ENCODE measurements around the gene CEACAM3. TPM values are rescaled to one million over a fixed set of nuclear protein-coding genes. Genes with fewer than 3 reads are reported as not detected.

CEACAM3 gene
- total RNA-seq, 2 experiments from 2014 or later: not detected

- intact Hi-C loops (cut with DNase I, micrococcal nuclease): loop anchor here (1.0 kb wide), 2 partner anchors 32 to 68 kb away; no protein-coding TSS in a partner anchor
- Histone ChIP-seq H3K27ac (ENCODE audit: low read depth in 1 of 2, low read length in 2 of 2) (no peak overlapping the region), H3K36me3 (ENCODE audit: insufficient read depth, low read length) (no peaks in the 10 kb centered on the region), H3K9me3 (ENCODE audit: control insufficient read depth in 1 of 2, insufficient read depth in 1 of 2, low read length in 2 of 2) (no peaks in the 10 kb centered on the region), H3K27me3 (ENCODE audit: control insufficient read depth in 1 of 2, insufficient read depth in 2 of 2, low read length in 2 of 2) (peaks cover 8 to 14% of the 10 kb centered on the region in 2 experiments), H3K4me1 (ENCODE audit: insufficient read depth, low read length) (peaks cover 8% of the 10 kb centered on the region), H3K4me3 (ENCODE audit: low read length) (no peak overlapping the region)
- Mint-ChIP-seq H3K27ac (no peak overlapping the region), H3K4me1 (ENCODE audit: low read depth) (peaks cover 6% of the 10 kb centered on the region), H3K27me3 (peaks cover 57% of the 10 kb centered on the region), H3K9me3 (no peaks in the 10 kb centered on the region), H3K36me3 (ENCODE audit: low read depth) (no peaks in the 10 kb centered on the region), H3K4me3 (no peak overlapping the region)
- peak; percentile 85 for TF ChIP-seq CTCF (IDR thresholded peaks at IDR 0.05)
- ATAC-seq (ENCODE audit: poor library complexity): peak; percentile 59
- DNase-seq: peak; percentile 65 to 87 (median 73)
- CTCF ChIA-PET: interaction anchor here (0.6 to 3.0 kb wide), 23 partner anchors 9 to 280 kb away, joined by 3 to 55 read pairs (median 5); no protein-coding TSS in a partner anchor
- POLR2A ChIA-PET: interaction anchor here (0.7 to 1.5 kb wide), 6 partner anchors 13 to 33 kb away, joined by 3 to 10 read pairs (median 4); no protein-coding TSS in a partner anchor
Measured at GRCh38 chr19:41753159-41753558, 43.2 kb upstream of the CEACAM3 start.

DNA sequence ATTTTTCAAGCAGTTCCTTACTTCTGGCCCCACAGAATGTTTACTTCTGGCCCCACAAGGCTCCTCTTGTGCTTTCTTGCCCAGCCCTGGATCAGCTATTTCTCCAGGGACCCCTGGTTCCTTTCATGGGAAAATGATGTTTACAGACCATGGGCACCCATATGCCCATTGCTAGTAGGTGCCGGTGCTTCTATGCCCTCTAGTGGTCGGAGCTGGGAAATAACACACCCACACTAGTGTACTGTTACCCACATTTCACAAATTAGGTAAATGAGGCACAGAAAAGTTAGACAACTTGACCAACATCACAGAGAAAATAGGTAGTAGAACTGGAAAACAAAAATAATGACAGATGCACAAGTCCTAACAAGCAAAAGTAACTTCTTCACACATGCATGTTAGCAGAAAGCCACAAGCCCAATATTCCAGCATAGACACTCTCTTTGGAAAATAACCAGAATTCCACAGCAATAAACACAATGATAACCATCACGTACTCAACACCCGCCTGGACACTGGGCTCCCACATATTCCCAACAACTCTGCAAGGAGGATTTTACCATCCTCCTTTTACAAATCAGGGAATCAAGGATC lies 42.4 kb upstream of the CEACAM3 start:
- POLR2A ChIA-PET: interaction anchor here (1.0 to 1.2 kb wide), 3 partner anchors 21 to 31 kb away, joined by 4 to 10 read pairs (median 10); no protein-coding TSS in a partner anchor
- Histone ChIP-seq H3K9me3 (ENCODE audit: control insufficient read depth in 1 of 2, insufficient read depth in 1 of 2, low read length in 2 of 2) (no peaks in the 10 kb centered on the region), H3K27ac (ENCODE audit: low read depth in 1 of 2, low read length in 2 of 2) (no peak overlapping the region), H3K4me3 (ENCODE audit: low read length) (no peak overlapping the region), H3K27me3 (ENCODE audit: control insufficient read depth in 1 of 2, insufficient read depth in 2 of 2, low read length in 2 of 2) (peaks cover 7 to 12% of the 10 kb centered on the region in 2 experiments), H3K4me1 (ENCODE audit: insufficient read depth, low read length) (peaks cover 8% of the 10 kb centered on the region), H3K36me3 (ENCODE audit: insufficient read depth, low read length) (no peaks in the 10 kb centered on the region)
- intact Hi-C loops (cut with DNase I, micrococcal nuclease): loop anchor here (1.0 kb wide), 2 partner anchors 31 to 67 kb away; no protein-coding TSS in a partner anchor
- Mint-ChIP-seq H3K36me3 (ENCODE audit: low read depth) (no peaks in the 10 kb centered on the region), H3K4me3 (no peak overlapping the region), H3K4me1 (ENCODE audit: low read depth) (peaks cover 6% of the 10 kb centered on the region), H3K27me3 (peaks cover 55% of the 10 kb centered on the region), H3K9me3 (no peaks in the 10 kb centered on the region), H3K27ac (no peak overlapping the region)
- peak; percentile 70 for TF ChIP-seq CTCF (IDR thresholded peaks at IDR 0.05)
- ATAC-seq (ENCODE audit: poor library complexity): peak; percentile 95
- CTCF ChIA-PET: interaction anchor here (0.6 to 3.0 kb wide), 18 partner anchors 10 to 157 kb away, joined by 3 to 55 read pairs (median 7); no protein-coding TSS in a partner anchor
- peak; percentile 55 to 82 (median 66) for DNase-seq

GRCh38 chr19:41755328-41755913 lies 41.0 kb upstream of the CEACAM3 start, which contains the start of gene CEACAM6:
CEACAM6 (plus strand) TSS chr19:41755530; CDS start chr19:41755639, 109 bp downstream.
- Histone ChIP-seq H3K4me1 (ENCODE audit: insufficient read depth, low read length) (peaks cover 8% of the 10 kb centered on the region), H3K27ac (ENCODE audit: low read depth in 1 of 2, low read length in 2 of 2) (no peak within 1 kb of the TSS), H3K36me3 (ENCODE audit: insufficient read depth, low read length) (no peaks in the 10 kb centered on the region), H3K4me3 (ENCODE audit: low read length) (no peak within 1 kb of the TSS), H3K27me3 (ENCODE audit: control insufficient read depth in 1 of 2, insufficient read depth in 2 of 2, low read length in 2 of 2) (peaks cover 11 to 23% of the 10 kb centered on the region in 2 experiments), H3K9me3 (ENCODE audit: control insufficient read depth in 1 of 2, insufficient read depth in 1 of 2, low read length in 2 of 2) (no peaks in the 10 kb centered on the region)
- intact Hi-C loops (cut with DNase I, micrococcal nuclease): no loop called here
- Mint-ChIP-seq H3K9me3 (no peaks in the 10 kb centered on the region), H3K4me3 (no peak within 1 kb of the TSS), H3K36me3 (ENCODE audit: low read depth) (no peaks in the 10 kb centered on the region), H3K4me1 (ENCODE audit: low read depth) (peaks cover 6% of the 10 kb centered on the region), H3K27ac (no peak within 1 kb of the TSS), H3K27me3 (peaks cover 66% of the 10 kb centered on the region)
- DNase-seq (no peak), ATAC-seq (ENCODE audit: poor library complexity) (no peak)
- POLR2A ChIA-PET: no interaction called here
- no peak for TF ChIP-seq CTCF (IDR thresholded peaks at IDR 0.05)
- CTCF ChIA-PET: interaction anchor here (1.2 to 2.9 kb wide), 3 partner anchors 30 to 65 kb away, joined by 3 to 11 read pairs (median 8); no protein-coding TSS in a partner anchor
